Progenitor cell of endocrine pancreas (in vitro differentiated cells): ENCODE measurements around the gene TOMM7. TPM values are rescaled to one million over a fixed set of nuclear protein-coding genes. Genes with fewer than 3 reads are reported as not detected.

Source experiments
- DNase-seq: peaks from one replicate; pipeline ENCODE4 v3.0.0; 2021; ENCODE audit warnings: low spot score; ENCODE audit not compliant: unreplicated experiment
- H3K27ac Mint-ChIP-seq: 2 replicates; pipeline ENCODE4 v1.8.0; 2021; ENCODE audit warnings: mild to moderate bottlenecking, moderate library complexity, mixed read lengths
- H3K27me3 Mint-ChIP-seq: 2 replicates; pipeline ENCODE4 v1.8.0; 2021; ENCODE audit warnings: mixed read lengths
- H3K36me3 Mint-ChIP-seq: 2 replicates; pipeline ENCODE4 v1.8.0; 2022; ENCODE audit warnings: mixed read lengths; ENCODE audit not compliant: insufficient read depth
- H3K4me1 Mint-ChIP-seq: 2 replicates; pipeline ENCODE4 v1.8.0; 2021; ENCODE audit warnings: low read depth, mixed read lengths
- H3K4me3 Mint-ChIP-seq: 2 replicates; pipeline ENCODE4 v1.8.0; 2021; ENCODE audit warnings: low read depth, mild to moderate bottlenecking, moderate library complexity, mixed read lengths
- H3K9me3 Mint-ChIP-seq: 2 replicates; pipeline ENCODE4 v1.8.0; 2021; ENCODE audit warnings: low read depth, mixed read lengths
- CTCF ChIP-seq: fragments of 200-600 bp; sonication (generic); IDR thresholded peaks from one replicate; pipeline ENCODE4 v1.5.0; 2021; ENCODE audit warnings: antibody characterized with exemption, mild to moderate bottlenecking; ENCODE audit not compliant: unreplicated experiment
- total RNA-seq: library from RNA; stranded (reverse); gene quantifications from 2 replicates; pipeline ENCODE4 v1.2.1, GENCODE V29; 2021

The TOMM7 gene
- total RNA-seq, 1 donor from 2014 or later = 139 TPM

- DNase-seq = no peak
- H3K9me3 Mint-ChIP-seq = no peaks in the 10 kb centered on the region
- no peak for TF ChIP-seq CTCF
- H3K4me1 Mint-ChIP-seq = peaks cover 16% of the 10 kb centered on the region
- H3K27ac Mint-ChIP-seq = peak overlapping the region; percentile 97
- H3K4me3 Mint-ChIP-seq = peak overlapping the region; percentile 98
- H3K36me3 Mint-ChIP-seq = peaks cover 3% of the 10 kb centered on the region
- no peaks in the 10 kb centered on the region for H3K27me3 Mint-ChIP-seq
These were observed 755 bp downstream of the TOMM7 start for GRCh38 chr7:22821702-22822485.

GRCh38 chr7:22819476-22819875 lies 3.2 kb downstream of the TOMM7 start:
- Mint-ChIP-seq H3K27ac (no peak overlapping the region), H3K4me3 (no peak overlapping the region), H3K9me3 (no peaks in the 10 kb centered on the region), H3K36me3 (peaks cover 15% of the 10 kb centered on the region), H3K4me1 (peaks cover 19% of the 10 kb centered on the region), H3K27me3 (no peaks in the 10 kb centered on the region)
- DNase-seq = no peak
- TF ChIP-seq CTCF = no peak

- no peaks in the 10 kb centered on the region for H3K27me3 Mint-ChIP-seq
- no peak for TF ChIP-seq CTCF
- peaks cover 27% of the 10 kb centered on the region for H3K36me3 Mint-ChIP-seq
- no peaks in the 10 kb centered on the region for H3K9me3 Mint-ChIP-seq
- H3K4me3 Mint-ChIP-seq = no peak overlapping the region
- no peak for DNase-seq
- no peak overlapping the region for H3K27ac Mint-ChIP-seq
- H3K4me1 Mint-ChIP-seq = peaks cover 12% of the 10 kb centered on the region
These were observed 8.1 kb downstream of the TOMM7 start for GRCh38 chr7:22814261-22815208.

GRCh38 chr7:22812353-22812752 lies 10.3 kb downstream of the TOMM7 start:
- peaks cover 19% of the 10 kb centered on the region for H3K4me1 Mint-ChIP-seq
- H3K36me3 Mint-ChIP-seq = peaks cover 24% of the 10 kb centered on the region
- DNase-seq = no peak
- no peaks in the 10 kb centered on the region for H3K27me3 Mint-ChIP-seq
- H3K4me3 Mint-ChIP-seq = no peak overlapping the region
- no peak for TF ChIP-seq CTCF
- peak overlapping the region; percentile 12 for H3K27ac Mint-ChIP-seq
- H3K9me3 Mint-ChIP-seq = no peaks in the 10 kb centered on the region

GRCh38 chr7:22811746-22812280 lies 10.8 kb downstream of the TOMM7 start:
- no peaks in the 10 kb centered on the region for H3K27me3 Mint-ChIP-seq
- H3K9me3 Mint-ChIP-seq = no peaks in the 10 kb centered on the region
- H3K27ac Mint-ChIP-seq = no peak overlapping the region
- DNase-seq = no peak
- peaks cover 19% of the 10 kb centered on the region for H3K4me1 Mint-ChIP-seq
- no peak for TF ChIP-seq CTCF
- H3K4me3 Mint-ChIP-seq = no peak overlapping the region
- H3K36me3 Mint-ChIP-seq = peaks cover 23% of the 10 kb centered on the region
